SK-N-SH treated with all-trans-retinoic acid at 6 μM for 48 hours (cell line): ENCODE data around the gene IQUB.

Experiments used
- BACH2 ChIP-seq: fragments of 250-450 bp; sonication (Bioruptor Pico); IDR thresholded peaks from 2 replicates; pipeline ENCODE4 v1.9.0; 2021; ENCODE audit warnings: mild to moderate bottlenecking, borderline replicate concordance
- CSDC2 ChIP-seq: fragments of 250-450 bp; sonication (Bioruptor Pico); IDR thresholded peaks from 2 replicates; pipeline ENCODE4 v1.5.0; 2020; ENCODE audit warnings: mild to moderate bottlenecking, moderate library complexity
- ISL1 ChIP-seq: fragments of 250-450 bp; sonication (Bioruptor Pico); IDR thresholded peaks from 2 replicates; pipeline ENCODE4 v2.1.2; 2022; ENCODE audit warnings: mild to moderate bottlenecking, moderate library complexity
- OSR1 ChIP-seq: fragments of 250-450 bp; sonication (Bioruptor Pico); IDR thresholded peaks from 2 replicates; pipeline ENCODE4 v1.8.0; 2022; ENCODE audit warnings: moderate library complexity, mild to moderate bottlenecking, inconsistent platforms
- PATZ1 ChIP-seq: fragments of 250-450 bp; sonication (Bioruptor Pico); IDR thresholded peaks from 2 replicates; pipeline ENCODE4 v1.8.0; 2020; ENCODE audit warnings: mild to moderate bottlenecking, moderate library complexity, borderline replicate concordance
- RARB ChIP-seq: fragments of 250-450 bp; sonication (Bioruptor Pico); IDR thresholded peaks from 2 replicates; pipeline ENCODE4 v1.8.0; 2021; ENCODE audit warnings: mild to moderate bottlenecking, moderate library complexity
- TSHZ2 ChIP-seq: fragments of 250-450 bp; sonication (Bioruptor Pico); IDR thresholded peaks from 2 replicates; pipeline ENCODE4 v1.5.0; 2020; ENCODE audit warnings: mild to moderate bottlenecking, moderate library complexity
- ZC3H10 ChIP-seq: fragments of 250-450 bp; sonication (Bioruptor Pico); IDR thresholded peaks from 2 replicates; pipeline ENCODE4 v1.5.1; 2021; ENCODE audit warnings: mild to moderate bottlenecking, moderate library complexity
- ZFP3 ChIP-seq: fragments of 250-450 bp; sonication (Bioruptor Pico); IDR thresholded peaks from 2 replicates; pipeline ENCODE4 v1.5.0; 2020; ENCODE audit warnings: mild to moderate bottlenecking, moderate library complexity
- ZNF565 ChIP-seq: fragments of 450-650 bp; formaldehyde crosslinking; conservative IDR thresholded peaks from 2 replicates; pipeline ENCODE4 v1.5.0; 2020; ENCODE audit warnings: low read depth, mild to moderate bottlenecking, moderate library complexity
- ZNF70 ChIP-seq: fragments of 450-650 bp; formaldehyde crosslinking; IDR thresholded peaks from 2 replicates; pipeline ENCODE4 v1.5.0; 2020; ENCODE audit warnings: mild to moderate bottlenecking, moderate library complexity
- ZNF8 ChIP-seq: fragments of 450-650 bp; formaldehyde crosslinking; IDR thresholded peaks from 2 replicates; pipeline ENCODE4 v1.5.0; 2020; ENCODE audit warnings: mild to moderate bottlenecking, moderate library complexity

GRCh38 chr7:123557016-123557397 lies 22.6 kb upstream of the IQUB start:
- TF ChIP-seq ZNF8 (CRISPR knock-in tag) (no peak), ISL1 (CRISPR knock-in tag) (no peak), TSHZ2 (CRISPR knock-in tag) (no peak), ZC3H10 (CRISPR knock-in tag) (no peak), OSR1 (CRISPR knock-in tag) (no peak), ZFP3 (CRISPR knock-in tag) (no peak), ZNF70 (CRISPR knock-in tag) (no peak), RARB (no peak), PATZ1 (CRISPR knock-in tag) (no peak), ZNF565 (CRISPR knock-in tag) (no peak), BACH2 (CRISPR knock-in tag) (no peak), CSDC2 (CRISPR knock-in tag) (no peak)
